H9 (cell line): Measurements from ENCODE around the gene RUNX1. TPM values are rescaled to one million over a fixed set of nuclear protein-coding genes. Genes with fewer than 3 reads are reported as not detected.

Experiments used
- DNase-seq: peaks from one replicate; pipeline ENCODE4 v3.0.0-alpha.2; 2017
- H2AFZ ChIP-seq: one replicate; pipeline ENCODE4 v1.6.1; 2013; ENCODE audit warnings: mild to moderate bottlenecking, low read length, control low read depth, moderate library complexity
- H2AK5ac ChIP-seq: 2 replicates; pipeline ENCODE4 v1.6.1; 2013; ENCODE audit warnings: low read length, control low read depth, mixed read lengths; ENCODE audit not compliant: insufficient read length
- H2BK120ac ChIP-seq: one replicate; pipeline ENCODE4 v1.6.1; 2013; ENCODE audit warnings: low read depth, mild to moderate bottlenecking, low read length, control low read depth, inconsistent platforms; ENCODE audit not compliant: poor library complexity, severe bottlenecking
- H2BK12ac ChIP-seq: 2 replicates; pipeline ENCODE4 v1.6.1; 2013; ENCODE audit warnings: low read length, control low read depth, mixed read lengths, low read depth; ENCODE audit not compliant: insufficient read length
- H2BK15ac ChIP-seq: 2 replicates; pipeline ENCODE4 v1.6.1; 2013; ENCODE audit warnings: low read depth, low read length, control low read depth
- H2BK20ac ChIP-seq: one replicate; pipeline ENCODE4 v1.6.1; 2013; ENCODE audit warnings: low read depth, mild to moderate bottlenecking, low read length, control low read depth, inconsistent platforms; ENCODE audit not compliant: poor library complexity, severe bottlenecking
- H2BK5ac ChIP-seq: 2 replicates; pipeline ENCODE4 v1.6.1; 2013; ENCODE audit warnings: low read length, control low read depth, mixed read lengths; ENCODE audit not compliant: insufficient read length
- H3K14ac ChIP-seq: 2 replicates; pipeline ENCODE4 v1.6.1; 2013; ENCODE audit warnings: low read length, control low read depth; ENCODE audit not compliant: insufficient read depth
- H3K18ac ChIP-seq: 2 replicates; pipeline ENCODE4 v1.6.1; 2013; ENCODE audit warnings: low read depth, mild to moderate bottlenecking, mixed read lengths, low read length, control low read depth; ENCODE audit not compliant: insufficient read length
- H3K23ac ChIP-seq: 2 replicates; pipeline ENCODE4 v1.6.1; 2013; ENCODE audit warnings: low read length, control low read depth, mixed read lengths, low read depth; ENCODE audit not compliant: insufficient read length
- H3K23me2 ChIP-seq: 2 replicates; pipeline ENCODE4 v1.6.1; 2013; ENCODE audit warnings: low read depth, mild to moderate bottlenecking, mixed read lengths, low read length, control low read depth; ENCODE audit not compliant: insufficient read length, poor library complexity, severe bottlenecking
- H3K27ac ChIP-seq: 2 replicates; pipeline ENCODE4 v1.5.1; 2013; ENCODE audit warnings: low read length, control low read depth, mixed read lengths, low read depth; ENCODE audit not compliant: insufficient read length
- H3K27me3 ChIP-seq: 2 replicates; pipeline ENCODE4 v1.6.1; 2013; ENCODE audit warnings: low read length, control low read depth, inconsistent platforms; ENCODE audit not compliant: insufficient read depth
- H3K4ac ChIP-seq: 2 replicates; pipeline ENCODE4 v1.6.1; 2013; ENCODE audit warnings: low read depth, mild to moderate bottlenecking, control low read depth, inconsistent platforms, low read length, moderate library complexity
- H3K4me1 ChIP-seq: 2 replicates; pipeline ENCODE4 v1.6.1; 2013; ENCODE audit warnings: low read length, control low read depth, inconsistent platforms; ENCODE audit not compliant: insufficient read depth
- H3K4me2 ChIP-seq: 2 replicates; pipeline ENCODE4 v1.6.1; 2013; ENCODE audit warnings: low read length, control low read depth, mixed read lengths; ENCODE audit not compliant: insufficient read length, insufficient read depth
- H3K56ac ChIP-seq: 2 replicates; pipeline ENCODE4 v1.6.1; 2013; ENCODE audit warnings: low read depth, mild to moderate bottlenecking, mixed read lengths, low read length, control low read depth; ENCODE audit not compliant: insufficient read length
- H3K79me1 ChIP-seq: 2 replicates; pipeline ENCODE4 v1.6.1; 2013; ENCODE audit warnings: low read depth, mild to moderate bottlenecking, moderate library complexity, low read length, control low read depth, inconsistent platforms; ENCODE audit not compliant: insufficient read depth, poor library complexity, severe bottlenecking
- H3K79me2 ChIP-seq: 2 replicates; pipeline ENCODE4 v1.6.1; 2013; ENCODE audit warnings: low read length, control low read depth, inconsistent platforms; ENCODE audit not compliant: insufficient read depth
- H3K9ac ChIP-seq: 2 replicates; pipeline ENCODE4 v1.6.1; 2013; ENCODE audit warnings: low read length, control low read depth, mixed read lengths; ENCODE audit not compliant: insufficient read length; ENCODE audit errors: extremely low read depth
- H3K9me3 ChIP-seq: one replicate; pipeline ENCODE4 v1.6.1; 2013; ENCODE audit warnings: low read depth, low read length, inconsistent platforms; ENCODE audit not compliant: control insufficient read depth
- H3T11ph ChIP-seq: one replicate; pipeline ENCODE4 v1.6.1; 2013; ENCODE audit warnings: mild to moderate bottlenecking, low read length, control low read depth, inconsistent platforms
- H4K20me1 ChIP-seq: one replicate; pipeline ENCODE4 v1.6.1; 2013; ENCODE audit not compliant: control insufficient read depth, insufficient read length, insufficient read depth
- H4K5ac ChIP-seq: 2 replicates; pipeline ENCODE4 v1.6.1; 2013; ENCODE audit warnings: low read depth, mild to moderate bottlenecking, mixed read lengths, low read length, control low read depth; ENCODE audit not compliant: insufficient read length
- H4K8ac ChIP-seq: replicated peaks from 2 replicates; pipeline ENCODE4 v1.6.1; 2013; ENCODE audit warnings: low read length, control low read depth, mixed read lengths, low read depth; ENCODE audit not compliant: insufficient read length
- H4K91ac ChIP-seq: 2 replicates; pipeline ENCODE4 v1.6.1; 2013; ENCODE audit warnings: low read depth, mild to moderate bottlenecking, moderate library complexity, mixed read lengths, low read length, control low read depth; ENCODE audit not compliant: insufficient read length
- H3K27ac Mint-ChIP-seq, 3 experiments: 2 replicates in 2 of 3; 3 replicates in 1 of 3; pipeline ENCODE4 v1.8.0; 2020 to 2021; ENCODE audit warnings: mixed read lengths in 3 of 3, mild to moderate bottlenecking in 1 of 3, moderate library complexity in 1 of 3
- H3K27me3 Mint-ChIP-seq: 2 replicates; pipeline ENCODE4 v1.8.0; 2021; ENCODE audit warnings: low read depth, mild to moderate bottlenecking, moderate library complexity, mixed read lengths
- H3K36me3 Mint-ChIP-seq, 3 experiments: 2 replicates in 2 of 3; 3 replicates in 1 of 3; pipeline ENCODE4 v1.8.0; 2020 to 2021; ENCODE audit warnings: low read depth in 3 of 3, mixed read lengths in 3 of 3; ENCODE audit not compliant: insufficient read depth in 1 of 3
- H3K4me1 Mint-ChIP-seq, 2 experiments: 2 replicates each; pipeline ENCODE4 v1.8.0; 2020; ENCODE audit warnings: mixed read lengths in 2 of 2
- H3K4me3 Mint-ChIP-seq, 2 experiments: 2 replicates in 1 of 2; 3 replicates in 1 of 2; pipeline ENCODE4 v1.8.0; 2020 to 2021; ENCODE audit warnings: mild to moderate bottlenecking in 2 of 2, mixed read lengths in 2 of 2, moderate library complexity in 1 of 2
- H3K9me3 Mint-ChIP-seq, 2 experiments: 2 replicates in 1 of 2; 3 replicates in 1 of 2; pipeline ENCODE4 v1.8.0; 2020; ENCODE audit warnings: mild to moderate bottlenecking in 2 of 2, mixed read lengths in 2 of 2, moderate library complexity in 1 of 2
- CTCF ChIP-seq: fragments of 200-600 bp; sonication (generic); conservative IDR thresholded peaks from 3 replicates; pipeline ENCODE4 v1.8.0; 2021; ENCODE audit warnings: antibody characterized with exemption, mild to moderate bottlenecking
- WGBS: extraction: QIAGEN DNeasy Blood & Tissue Kit; methylation state at CpG from one replicate; pipeline ENCODE4 v1.1.7; 2013; ENCODE audit warnings: missing lambda C conversion rate, low lambda C conversion rate, mixed read lengths; ENCODE audit not compliant: insufficient read length; ENCODE audit errors: extremely low coverage; 5-methylcytosine and 5-hydroxymethylcytosine counted together
- total RNA-seq: library from RNA; stranded (reverse); gene quantifications from 2 replicates; pipeline ENCODE4 v1.2.1, GENCODE V29; 2021

The RUNX1 gene
- total RNA-seq, 1 experiment from 2014 or later, result 0.72 TPM

DNA sequence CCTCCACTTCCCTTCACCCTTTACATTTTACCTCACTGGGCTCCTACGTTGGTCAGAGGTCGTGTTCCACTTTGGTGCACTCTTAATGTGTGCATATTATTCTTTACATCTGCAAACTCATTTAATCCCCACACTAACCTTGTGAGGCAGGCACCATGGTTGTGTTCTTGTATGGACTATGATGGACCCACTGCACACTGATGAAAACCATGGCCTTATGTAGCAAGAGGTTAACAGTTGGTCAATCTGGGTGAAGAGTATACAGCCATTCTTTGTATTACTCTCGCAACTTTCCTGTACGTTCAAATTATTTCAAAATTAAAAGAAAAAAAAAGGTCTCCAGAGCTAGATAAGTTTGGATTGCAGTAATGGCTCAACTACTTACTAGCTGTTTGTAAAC, 78.5 kb downstream of the RUNX1 start:
- DNase-seq, result no peak
- Histone ChIP-seq H3K4ac (no peak overlapping the region), H2AFZ (no peak overlapping the region), H3K27ac (no peak overlapping the region), H4K5ac (no peak overlapping the region), H2BK20ac (no peak overlapping the region), H3K56ac (no peak overlapping the region), H3K14ac (no peak overlapping the region), H4K91ac (no peak overlapping the region), H2BK12ac (no peak overlapping the region), H2AK5ac (no peak overlapping the region), H2BK15ac (no peak overlapping the region), H3T11ph (no peak overlapping the region), H3K18ac (no peak overlapping the region), H3K27me3 (no peaks in the 10 kb centered on the region; the same call in 1 of the 2 replicates), H2BK5ac (no peak overlapping the region), H3K4me2 (no peak overlapping the region), H3K79me2 (no peaks in the 10 kb centered on the region), H3K79me1 (no peaks in the 10 kb centered on the region), H4K20me1 (no peaks in the 10 kb centered on the region), H2BK120ac (no peak overlapping the region), H3K9me3 (no peaks in the 10 kb centered on the region), H4K8ac (no peak overlapping the region), H3K9ac (no peak overlapping the region), H3K23me2 (no peaks in the 10 kb centered on the region), H3K4me1 (no peaks in the 10 kb centered on the region; the same call in 1 of the 2 replicates), H3K23ac (no peak overlapping the region)
- Mint-ChIP-seq H3K36me3 (no peaks in the 10 kb centered on the region), H3K27ac (no peak overlapping the region), H3K4me3 (no peak overlapping the region), H3K4me1 (peaks cover 3 to 8% of the 10 kb centered on the region in 2 experiments; a peak in 3 of 4 replicates), H3K9me3 (no peaks in the 10 kb centered on the region; a peak in 1 of 5 replicates), H3K27me3 (peaks cover 3% of the 10 kb centered on the region; the same call in 1 of the 2 replicates)
- TF ChIP-seq CTCF, result no peak
- no CpG with 5 or more reads among the region's 4 CpGs for WGBS
